WTC11 (cell line): ENCODE data around the gene COL4A2. TPM values are rescaled to one million over a fixed set of nuclear protein-coding genes. Genes with fewer than 3 reads are reported as not detected.

Experiments used
- ATAC-seq: fragments of 200-7000 bp; cut with Tn5 transposase; 2 replicates; pipeline ENCODE4 v1.10.0; 2021; ENCODE audit warnings: mild to moderate bottlenecking, moderate library complexity
- CTCF ChIA-PET: fragments of 300-600 bp; sonication (Branson Sonifier 250); formaldehyde crosslinking; loops from one replicate; lab custom pipeline; 2021; ENCODE audit warnings: antibody characterized with exemption; lab: Charles Lee
- POLR2A ChIA-PET: fragments of 350-600 bp; sonication (Branson Sonifier 250); formaldehyde crosslinking; loops from one replicate; lab custom pipeline; 2021; ENCODE audit warnings: antibody characterized with exemption; lab: Charles Lee
- DNase-seq: peaks from one replicate; pipeline ENCODE4 v3.0.0; 2021; ENCODE audit warnings: low spot score
- H3K27ac Mint-ChIP-seq: 2 replicates; pipeline ENCODE4 v1.8.0; 2021; ENCODE audit warnings: mixed read lengths
- H3K27me3 Mint-ChIP-seq: 2 replicates; pipeline ENCODE4 v1.8.0; 2021; ENCODE audit warnings: low read depth, mild to moderate bottlenecking, moderate library complexity, mixed read lengths
- H3K36me3 Mint-ChIP-seq: 2 replicates; pipeline ENCODE4 v1.8.0; 2021; ENCODE audit warnings: mixed read lengths
- H3K4me1 Mint-ChIP-seq: 2 replicates; pipeline ENCODE4 v1.8.0; 2022; ENCODE audit warnings: mixed read lengths
- H3K4me3 Mint-ChIP-seq: 2 replicates; pipeline ENCODE4 v1.8.0; 2021; ENCODE audit warnings: mild to moderate bottlenecking, moderate library complexity, mixed read lengths
- H3K9me3 Mint-ChIP-seq: 2 replicates; pipeline ENCODE4 v1.8.0; 2021; ENCODE audit warnings: mixed read lengths
- ELF4 ChIP-seq: sonication (generic); formaldehyde crosslinking; IDR thresholded peaks from 2 replicates; pipeline ENCODE4 v1.8.1; 2022; ENCODE audit warnings: low read depth, mild to moderate bottlenecking, moderate library complexity, missing genetic modification reagents
- FOXP1 ChIP-seq: sonication (generic); formaldehyde crosslinking; IDR thresholded peaks from 2 replicates; pipeline ENCODE4 v1.8.0; 2022; ENCODE audit warnings: missing genetic modification reagents, mild to moderate bottlenecking, moderate library complexity, borderline replicate concordance
- GTF2I ChIP-seq: fragments of 250-450 bp; sonication (Bioruptor Pico); conservative IDR thresholded peaks from 2 replicates; pipeline ENCODE4 v1.4.0; 2021; ENCODE audit warnings: mild to moderate bottlenecking
- HMGA2 ChIP-seq: fragments of 250-450 bp; sonication (Bioruptor Pico); IDR thresholded peaks from 2 replicates; pipeline ENCODE4 v1.4.0; 2021; ENCODE audit warnings: mild to moderate bottlenecking, moderate library complexity
- JUN ChIP-seq: sonication (generic); formaldehyde crosslinking; IDR thresholded peaks from 2 replicates; pipeline ENCODE4 v1.8.0; 2023; ENCODE audit warnings: mild to moderate bottlenecking, missing genetic modification reagents
- TEAD4 ChIP-seq: sonication (generic); formaldehyde crosslinking; IDR thresholded peaks from 2 replicates; pipeline ENCODE4 v1.8.0; 2022; ENCODE audit warnings: mild to moderate bottlenecking, missing genetic modification reagents
- ZNF317 ChIP-seq: sonication (generic); formaldehyde crosslinking; IDR thresholded peaks from 2 replicates; pipeline ENCODE4 v1.8.1; 2023; ENCODE audit warnings: low read depth, mild to moderate bottlenecking, moderate library complexity, missing genetic modification reagents, borderline replicate concordance
- ZNF416 ChIP-seq: fragments of 250-450 bp; sonication (Bioruptor Pico); IDR thresholded peaks from 2 replicates; pipeline ENCODE4 v1.9.0; 2021; ENCODE audit warnings: mild to moderate bottlenecking, inconsistent platforms
- ZNF671 ChIP-seq: fragments of 250-450 bp; sonication (Bioruptor Pico); IDR thresholded peaks from 2 replicates; pipeline ENCODE4 v1.8.0; 2021; ENCODE audit warnings: mild to moderate bottlenecking
- total RNA-seq: library from RNA; stranded (reverse); gene quantifications from 3 replicates; pipeline ENCODE4 v1.2.3, GENCODE V29; 2021
- TF ChIP-seq, protein P1 (sequence below): sonication (generic); formaldehyde crosslinking; IDR thresholded peaks from 2 replicates; pipeline ENCODE4 v1.8.1; 2022; ENCODE audit warnings: missing genetic modification reagents, borderline replicate concordance
- TF ChIP-seq, protein P2 (sequence below): sonication (generic); formaldehyde crosslinking; IDR thresholded peaks from 2 replicates; pipeline ENCODE4 v1.8.1; 2023; ENCODE audit warnings: mild to moderate bottlenecking, moderate library complexity, missing genetic modification reagents
- TF ChIP-seq, protein P3 (sequence below): fragments of 250-450 bp; sonication (Bioruptor Pico); conservative IDR thresholded peaks from 2 replicates; pipeline ENCODE4 v1.9.0; 2021; ENCODE audit warnings: mild to moderate bottlenecking
- TF ChIP-seq, protein P4 (sequence below): sonication (generic); formaldehyde crosslinking; IDR thresholded peaks from 2 replicates; pipeline ENCODE4 v1.8.1; 2023; ENCODE audit warnings: mild to moderate bottlenecking, missing genetic modification reagents, borderline replicate concordance
- TF ChIP-seq, protein P5 (sequence below): fragments of 250-450 bp; sonication (Bioruptor Pico); IDR thresholded peaks from 2 replicates; pipeline ENCODE4 v1.8.0; 2021; ENCODE audit warnings: mild to moderate bottlenecking
- TF ChIP-seq, protein P6 (sequence below): sonication (generic); formaldehyde crosslinking; IDR thresholded peaks from 2 replicates; pipeline ENCODE4 v1.8.1; 2022; ENCODE audit warnings: mild to moderate bottlenecking, missing genetic modification reagents, moderate library complexity, borderline replicate concordance
- TF ChIP-seq, protein P7 (sequence below): fragments of 250-450 bp; sonication (Bioruptor Pico); IDR thresholded peaks from 2 replicates; pipeline ENCODE4 v2.1.2; 2022; ENCODE audit warnings: mild to moderate bottlenecking, moderate library complexity

Gene COL4A2
- total RNA-seq, 1 experiment from 2014 or later, result 109 TPM

DNA sequence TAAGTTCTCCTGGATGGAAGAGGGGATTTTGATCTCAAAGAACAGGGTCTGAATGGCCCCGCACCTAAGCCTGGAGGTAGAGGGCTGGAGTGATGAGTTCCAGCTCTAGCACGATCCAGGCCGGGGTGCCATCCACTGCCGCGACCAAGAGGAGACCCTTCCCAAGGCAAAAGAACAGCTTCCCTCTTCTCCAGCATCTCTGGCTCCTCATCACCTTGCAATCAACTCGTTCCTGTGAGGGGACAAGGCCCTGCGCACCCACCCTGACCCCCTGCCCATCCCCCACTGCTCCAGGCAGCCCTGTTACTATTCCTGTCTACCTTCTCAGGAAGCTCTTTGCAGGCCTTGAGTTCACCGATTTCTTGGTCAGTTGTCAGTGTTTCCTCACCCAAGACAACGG lies 17.9 kb upstream of the COL4A2 start (continued):
- no peak for TF ChIP-seq ELF4 (CRISPR knock-in tag)
- TF ChIP-seq, protein P1, sequence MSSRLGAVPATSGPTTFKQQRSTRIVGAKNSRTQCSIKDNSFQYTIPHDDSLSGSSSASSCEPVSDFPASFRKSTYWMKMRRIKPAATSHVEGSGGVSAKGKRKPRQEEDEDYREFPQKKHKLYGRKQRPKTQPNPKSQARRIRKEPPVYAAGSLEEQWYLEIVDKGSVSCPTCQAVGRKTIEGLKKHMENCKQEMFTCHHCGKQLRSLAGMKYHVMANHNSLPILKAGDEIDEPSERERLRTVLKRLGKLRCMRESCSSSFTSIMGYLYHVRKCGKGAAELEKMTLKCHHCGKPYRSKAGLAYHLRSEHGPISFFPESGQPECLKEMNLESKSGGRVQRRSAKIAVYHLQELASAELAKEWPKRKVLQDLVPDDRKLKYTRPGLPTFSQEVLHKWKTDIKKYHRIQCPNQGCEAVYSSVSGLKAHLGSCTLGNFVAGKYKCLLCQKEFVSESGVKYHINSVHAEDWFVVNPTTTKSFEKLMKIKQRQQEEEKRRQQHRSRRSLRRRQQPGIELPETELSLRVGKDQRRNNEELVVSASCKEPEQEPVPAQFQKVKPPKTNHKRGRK (CRISPR knock-in tag), result no peak
- TF ChIP-seq JUN (CRISPR knock-in tag), result no peak
- TF ChIP-seq, protein P2, sequence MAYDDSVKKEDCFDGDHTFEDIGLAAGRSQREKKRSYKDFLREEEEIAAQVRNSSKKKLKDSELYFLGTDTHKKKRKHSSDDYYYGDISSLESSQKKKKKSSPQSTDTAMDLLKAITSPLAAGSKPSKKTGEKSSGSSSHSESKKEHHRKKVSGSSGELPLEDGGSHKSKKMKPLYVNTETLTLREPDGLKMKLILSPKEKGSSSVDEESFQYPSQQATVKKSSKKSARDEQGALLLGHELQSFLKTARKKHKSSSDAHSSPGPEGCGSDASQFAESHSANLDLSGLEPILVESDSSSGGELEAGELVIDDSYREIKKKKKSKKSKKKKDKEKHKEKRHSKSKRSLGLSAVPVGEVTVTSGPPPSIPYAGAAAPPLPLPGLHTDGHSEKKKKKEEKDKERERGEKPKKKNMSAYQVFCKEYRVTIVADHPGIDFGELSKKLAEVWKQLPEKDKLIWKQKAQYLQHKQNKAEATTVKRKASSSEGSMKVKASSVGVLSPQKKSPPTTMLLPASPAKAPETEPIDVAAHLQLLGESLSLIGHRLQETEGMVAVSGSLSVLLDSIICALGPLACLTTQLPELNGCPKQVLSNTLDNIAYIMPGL, result no peak
- TF ChIP-seq, protein P3, sequence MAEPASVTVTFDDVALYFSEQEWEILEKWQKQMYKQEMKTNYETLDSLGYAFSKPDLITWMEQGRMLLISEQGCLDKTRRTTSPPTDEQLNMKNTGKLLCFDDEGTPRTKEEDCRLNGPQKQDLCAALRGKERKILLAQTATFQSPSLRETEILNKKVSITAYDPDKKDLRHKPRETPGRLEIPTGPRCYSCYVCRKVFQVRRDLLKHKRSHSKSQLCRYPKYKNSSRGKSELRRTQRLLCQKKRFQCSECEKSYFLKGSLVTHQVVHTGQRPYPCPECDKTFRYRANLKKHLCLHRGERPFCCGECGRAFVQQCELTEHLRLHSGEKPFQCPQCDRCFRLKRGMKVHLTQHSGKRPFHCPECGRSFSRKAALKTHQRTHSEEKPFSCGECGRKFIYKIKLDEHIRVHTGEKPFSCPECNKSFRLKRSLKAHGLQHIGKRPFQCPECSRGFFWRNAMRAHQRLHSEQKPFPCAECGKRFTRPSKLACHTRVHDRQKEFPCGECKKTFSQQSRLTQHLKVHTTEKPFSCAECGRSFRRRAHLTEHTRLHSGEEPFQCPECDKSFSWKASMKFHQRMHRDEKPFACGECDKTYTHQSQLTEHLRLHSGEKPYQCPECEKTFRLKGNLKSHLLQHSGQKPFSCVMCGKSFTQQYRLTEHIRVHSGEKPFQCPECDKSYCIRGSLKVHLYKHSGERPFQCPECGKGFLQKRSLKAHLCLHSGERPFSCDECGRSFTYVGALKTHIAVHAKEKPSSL (CRISPR knock-in tag), result no peak
- TF ChIP-seq HMGA2 (CRISPR knock-in tag), result no peak
- TF ChIP-seq ZNF317 (CRISPR knock-in tag), result no peak
- TF ChIP-seq, protein P4, sequence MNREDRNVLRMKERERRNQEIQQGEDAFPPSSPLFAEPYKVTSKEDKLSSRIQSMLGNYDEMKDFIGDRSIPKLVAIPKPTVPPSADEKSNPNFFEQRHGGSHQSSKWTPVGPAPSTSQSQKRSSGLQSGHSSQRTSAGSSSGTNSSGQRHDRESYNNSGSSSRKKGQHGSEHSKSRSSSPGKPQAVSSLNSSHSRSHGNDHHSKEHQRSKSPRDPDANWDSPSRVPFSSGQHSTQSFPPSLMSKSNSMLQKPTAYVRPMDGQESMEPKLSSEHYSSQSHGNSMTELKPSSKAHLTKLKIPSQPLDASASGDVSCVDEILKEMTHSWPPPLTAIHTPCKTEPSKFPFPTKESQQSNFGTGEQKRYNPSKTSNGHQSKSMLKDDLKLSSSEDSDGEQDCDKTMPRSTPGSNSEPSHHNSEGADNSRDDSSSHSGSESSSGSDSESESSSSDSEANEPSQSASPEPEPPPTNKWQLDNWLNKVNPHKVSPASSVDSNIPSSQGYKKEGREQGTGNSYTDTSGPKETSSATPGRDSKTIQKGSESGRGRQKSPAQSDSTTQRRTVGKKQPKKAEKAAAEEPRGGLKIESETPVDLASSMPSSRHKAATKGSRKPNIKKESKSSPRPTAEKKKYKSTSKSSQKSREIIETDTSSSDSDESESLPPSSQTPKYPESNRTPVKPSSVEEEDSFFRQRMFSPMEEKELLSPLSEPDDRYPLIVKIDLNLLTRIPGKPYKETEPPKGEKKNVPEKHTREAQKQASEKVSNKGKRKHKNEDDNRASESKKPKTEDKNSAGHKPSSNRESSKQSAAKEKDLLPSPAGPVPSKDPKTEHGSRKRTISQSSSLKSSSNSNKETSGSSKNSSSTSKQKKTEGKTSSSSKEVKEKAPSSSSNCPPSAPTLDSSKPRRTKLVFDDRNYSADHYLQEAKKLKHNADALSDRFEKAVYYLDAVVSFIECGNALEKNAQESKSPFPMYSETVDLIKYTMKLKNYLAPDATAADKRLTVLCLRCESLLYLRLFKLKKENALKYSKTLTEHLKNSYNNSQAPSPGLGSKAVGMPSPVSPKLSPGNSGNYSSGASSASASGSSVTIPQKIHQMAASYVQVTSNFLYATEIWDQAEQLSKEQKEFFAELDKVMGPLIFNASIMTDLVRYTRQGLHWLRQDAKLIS (CRISPR knock-in tag), result no peak
- TF ChIP-seq FOXP1, result no peak
- no peak for TF ChIP-seq ZNF671 (CRISPR knock-in tag)

DNA sequence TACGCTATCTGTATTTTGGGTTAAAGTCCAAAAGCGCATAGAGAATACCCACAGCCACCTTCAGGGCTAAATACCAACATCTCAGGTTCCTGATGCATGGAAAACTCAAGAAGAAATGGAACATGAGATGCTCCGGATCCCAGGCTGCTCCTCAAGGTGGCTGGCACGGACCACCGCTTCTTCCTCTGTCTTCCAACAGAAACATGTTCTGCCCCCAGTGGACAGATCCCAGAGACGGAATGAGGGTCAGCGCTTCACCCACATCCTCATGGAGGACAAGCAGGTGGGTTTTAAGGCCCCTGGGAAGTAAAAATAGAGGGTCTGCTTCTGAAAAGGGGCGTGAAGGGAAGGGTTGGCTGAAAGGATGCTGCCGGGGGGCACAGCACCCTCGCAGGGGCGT lies 17.4 kb upstream of the COL4A2 start:
- POLR2A ChIA-PET, result no interaction called here
- ATAC-seq, result no peak
- H3K36me3 Mint-ChIP-seq, result peaks cover 4% of the 10 kb centered on the region; the same call in 1 of the 2 replicates

More for the DNA sequence above, 17.4 kb upstream of the COL4A2 start:
- TF ChIP-seq TEAD4 (CRISPR knock-in tag), result no peak
- TF ChIP-seq ZNF416 (CRISPR knock-in tag), result no peak
- TF ChIP-seq, protein P5, sequence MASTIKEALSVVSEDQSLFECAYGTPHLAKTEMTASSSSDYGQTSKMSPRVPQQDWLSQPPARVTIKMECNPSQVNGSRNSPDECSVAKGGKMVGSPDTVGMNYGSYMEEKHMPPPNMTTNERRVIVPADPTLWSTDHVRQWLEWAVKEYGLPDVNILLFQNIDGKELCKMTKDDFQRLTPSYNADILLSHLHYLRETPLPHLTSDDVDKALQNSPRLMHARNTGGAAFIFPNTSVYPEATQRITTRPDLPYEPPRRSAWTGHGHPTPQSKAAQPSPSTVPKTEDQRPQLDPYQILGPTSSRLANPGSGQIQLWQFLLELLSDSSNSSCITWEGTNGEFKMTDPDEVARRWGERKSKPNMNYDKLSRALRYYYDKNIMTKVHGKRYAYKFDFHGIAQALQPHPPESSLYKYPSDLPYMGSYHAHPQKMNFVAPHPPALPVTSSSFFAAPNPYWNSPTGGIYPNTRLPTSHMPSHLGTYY (CRISPR knock-in tag), result no peak
- TF ChIP-seq, protein P6, sequence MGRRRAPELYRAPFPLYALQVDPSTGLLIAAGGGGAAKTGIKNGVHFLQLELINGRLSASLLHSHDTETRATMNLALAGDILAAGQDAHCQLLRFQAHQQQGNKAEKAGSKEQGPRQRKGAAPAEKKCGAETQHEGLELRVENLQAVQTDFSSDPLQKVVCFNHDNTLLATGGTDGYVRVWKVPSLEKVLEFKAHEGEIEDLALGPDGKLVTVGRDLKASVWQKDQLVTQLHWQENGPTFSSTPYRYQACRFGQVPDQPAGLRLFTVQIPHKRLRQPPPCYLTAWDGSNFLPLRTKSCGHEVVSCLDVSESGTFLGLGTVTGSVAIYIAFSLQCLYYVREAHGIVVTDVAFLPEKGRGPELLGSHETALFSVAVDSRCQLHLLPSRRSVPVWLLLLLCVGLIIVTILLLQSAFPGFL (CRISPR knock-in tag), result no peak
- TF ChIP-seq, protein P7, sequence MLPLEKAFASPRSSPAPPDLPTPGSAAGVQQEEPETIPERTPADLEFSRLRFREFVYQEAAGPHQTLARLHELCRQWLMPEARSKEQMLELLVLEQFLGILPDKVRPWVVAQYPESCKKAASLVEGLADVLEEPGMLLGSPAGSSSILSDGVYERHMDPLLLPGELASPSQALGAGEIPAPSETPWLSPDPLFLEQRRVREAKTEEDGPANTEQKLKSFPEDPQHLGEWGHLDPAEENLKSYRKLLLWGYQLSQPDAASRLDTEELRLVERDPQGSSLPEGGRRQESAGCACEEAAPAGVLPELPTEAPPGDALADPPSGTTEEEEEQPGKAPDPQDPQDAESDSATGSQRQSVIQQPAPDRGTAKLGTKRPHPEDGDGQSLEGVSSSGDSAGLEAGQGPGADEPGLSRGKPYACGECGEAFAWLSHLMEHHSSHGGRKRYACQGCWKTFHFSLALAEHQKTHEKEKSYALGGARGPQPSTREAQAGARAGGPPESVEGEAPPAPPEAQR, result no peak
- no peak for TF ChIP-seq GTF2I
- TF ChIP-seq, all 79 proteins: peak for 0
- no peak overlapping the region for H3K4me3 Mint-ChIP-seq
- H3K27ac Mint-ChIP-seq, result no peak overlapping the region; the same call in 1 of the 2 replicates
- no peak for DNase-seq
- no peaks in the 10 kb centered on the region for H3K4me1 Mint-ChIP-seq
- no peaks in the 10 kb centered on the region for H3K27me3 Mint-ChIP-seq
- H3K9me3 Mint-ChIP-seq, result peaks cover 13% of the 10 kb centered on the region
- CTCF ChIA-PET, result interaction anchor here (0.9 kb wide), 1 partner anchor 117 kb away, joined by 3 read pairs; no protein-coding TSS in a partner anchor
